Measurements from ENCODE around the gene ZBED5.

DNA sequence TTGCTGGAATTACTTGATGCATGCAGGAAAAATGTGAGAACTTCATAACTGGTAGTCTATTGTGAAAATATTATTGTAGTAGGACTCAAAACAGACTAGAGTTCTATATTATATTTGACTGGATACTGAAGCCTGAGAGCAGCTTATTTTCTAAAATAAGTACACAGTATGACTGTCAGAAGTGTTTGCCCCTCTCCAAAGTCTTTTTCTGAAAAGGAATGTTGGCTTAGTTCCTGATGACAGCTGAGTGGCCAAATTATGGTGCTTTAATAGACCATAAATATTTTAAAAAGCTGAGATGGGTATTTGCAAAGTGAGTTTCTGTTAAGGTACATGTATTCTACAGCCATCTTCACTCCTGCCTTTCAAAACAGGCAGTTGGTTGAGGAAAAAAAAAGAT lies 13.1 kb downstream of the ZBED5 start:
- TF ChIP-seq, protein P1, sequence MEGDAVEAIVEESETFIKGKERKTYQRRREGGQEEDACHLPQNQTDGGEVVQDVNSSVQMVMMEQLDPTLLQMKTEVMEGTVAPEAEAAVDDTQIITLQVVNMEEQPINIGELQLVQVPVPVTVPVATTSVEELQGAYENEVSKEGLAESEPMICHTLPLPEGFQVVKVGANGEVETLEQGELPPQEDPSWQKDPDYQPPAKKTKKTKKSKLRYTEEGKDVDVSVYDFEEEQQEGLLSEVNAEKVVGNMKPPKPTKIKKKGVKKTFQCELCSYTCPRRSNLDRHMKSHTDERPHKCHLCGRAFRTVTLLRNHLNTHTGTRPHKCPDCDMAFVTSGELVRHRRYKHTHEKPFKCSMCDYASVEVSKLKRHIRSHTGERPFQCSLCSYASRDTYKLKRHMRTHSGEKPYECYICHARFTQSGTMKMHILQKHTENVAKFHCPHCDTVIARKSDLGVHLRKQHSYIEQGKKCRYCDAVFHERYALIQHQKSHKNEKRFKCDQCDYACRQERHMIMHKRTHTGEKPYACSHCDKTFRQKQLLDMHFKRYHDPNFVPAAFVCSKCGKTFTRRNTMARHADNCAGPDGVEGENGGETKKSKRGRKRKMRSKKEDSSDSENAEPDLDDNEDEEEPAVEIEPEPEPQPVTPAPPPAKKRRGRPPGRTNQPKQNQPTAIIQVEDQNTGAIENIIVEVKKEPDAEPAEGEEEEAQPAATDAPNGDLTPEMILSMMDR (optimal IDR thresholded peaks at IDR 0.05 in 1 of 3, IDR thresholded peaks at IDR 0.05 in 1 of 3, conservative IDR thresholded peaks at IDR 0.05 in 1 of 3; ENCODE audit: extremely low read depth in 1 of 3, insufficient read depth in 2 of 3, low read length in 3 of 3), result no peak
- no peak for TF ChIP-seq EZH2 (IDR thresholded peaks at IDR 0.05; ENCODE audit: low read length)

Measured in keratinocyte (primary cell).